ENCODE data around the gene RASSF6.
"Not testable (repeated sequence)": the region's sequence is repeated elsewhere in the genome, so short reads cannot be mapped to it uniquely, and the experiment has no call there.

Gene RASSF6, protein sequence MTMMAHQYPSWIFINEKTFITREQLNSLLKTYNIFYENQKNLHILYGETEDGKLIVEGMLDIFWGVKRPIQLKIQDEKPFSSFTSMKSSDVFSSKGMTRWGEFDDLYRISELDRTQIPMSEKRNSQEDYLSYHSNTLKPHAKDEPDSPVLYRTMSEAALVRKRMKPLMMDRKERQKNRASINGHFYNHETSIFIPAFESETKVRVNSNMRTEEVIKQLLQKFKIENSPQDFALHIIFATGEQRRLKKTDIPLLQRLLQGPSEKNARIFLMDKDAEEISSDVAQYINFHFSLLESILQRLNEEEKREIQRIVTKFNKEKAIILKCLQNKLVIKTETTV

DNA sequence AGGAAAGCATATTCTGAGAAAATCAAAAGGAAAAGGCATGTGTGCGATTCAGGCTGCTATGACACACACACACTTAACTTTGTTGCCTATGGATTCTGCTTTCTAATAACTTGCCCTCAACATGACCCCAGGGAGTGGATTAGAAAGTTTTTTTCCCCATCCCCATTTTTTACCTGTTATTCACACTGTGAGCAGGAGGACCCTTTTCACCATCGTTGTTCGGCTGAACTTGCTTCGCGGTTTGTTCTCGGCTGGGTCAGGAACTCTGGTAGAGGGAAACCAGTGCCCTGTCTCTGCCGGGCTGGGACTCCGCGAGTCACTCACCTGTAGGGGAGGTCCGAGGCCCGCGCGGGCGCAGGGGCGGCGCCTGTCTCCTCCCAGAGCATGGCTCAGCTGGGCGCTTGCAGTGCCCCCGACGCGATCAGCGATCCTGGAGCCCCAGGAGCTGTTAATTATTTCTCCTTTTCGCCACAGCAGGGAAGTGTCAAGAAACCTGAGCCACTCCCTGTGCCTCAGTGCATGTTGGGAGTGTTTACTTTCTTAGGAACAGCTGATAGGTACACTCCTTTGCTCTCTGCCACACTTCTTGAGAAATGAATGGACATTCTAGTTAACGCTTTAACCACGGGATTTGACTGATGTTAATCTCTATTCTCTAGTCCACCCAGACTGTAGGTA lies at the start of gene RASSF6:
RASSF6 (minus strand) TSS at position 322 of the 678 bp plus-strand sequence. CDS start 8,641 bp downstream, outside the sequence.
- peak; percentile 82 for FAIRE-seq

DNA sequence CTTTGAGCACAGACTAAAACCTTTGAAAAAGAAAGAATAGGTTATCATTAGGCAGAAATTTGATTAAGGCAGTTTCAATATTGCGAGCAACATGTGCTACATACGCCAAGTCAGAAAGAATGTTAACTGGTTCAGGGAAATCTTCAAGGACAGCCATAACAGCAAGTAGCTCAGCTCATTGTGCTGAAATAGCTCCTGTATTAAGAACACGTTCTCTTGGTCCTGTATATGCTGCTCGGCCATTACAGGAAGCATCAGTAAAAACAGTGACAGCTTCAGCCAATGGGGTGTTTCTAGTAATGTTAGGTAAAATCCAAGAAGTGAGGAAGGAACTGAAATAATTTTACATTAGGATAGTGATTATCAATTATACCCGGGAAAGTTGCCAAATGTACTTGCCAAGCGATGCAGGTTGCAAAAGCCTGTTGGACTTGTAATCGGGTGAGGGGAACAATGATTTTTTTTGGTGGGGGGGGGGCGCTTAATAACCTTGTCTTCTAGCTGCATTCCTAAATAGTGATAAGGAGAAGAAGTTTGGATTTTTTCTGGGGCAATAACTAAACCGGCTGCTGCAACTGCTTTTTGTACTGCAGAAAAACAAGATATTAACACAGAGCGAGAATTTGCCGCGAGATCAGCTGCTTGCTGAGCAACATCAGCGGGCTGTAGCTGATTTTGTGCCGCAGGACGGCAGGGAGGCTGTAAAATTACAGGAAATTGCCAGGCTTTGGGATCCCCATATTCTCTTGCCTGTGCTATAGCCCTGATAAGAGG lies 49.4 kb upstream of the RASSF6 start:
- DNase-seq (ENCODE audit: extremely low spot score, insufficient read length, low read depth) (no peak), FAIRE-seq (no peak)

More for the DNA sequence above, at the start of gene RASSF6:
- DNase-seq (ENCODE audit: extremely low spot score, insufficient read length, low read depth): no peak

DNA sequence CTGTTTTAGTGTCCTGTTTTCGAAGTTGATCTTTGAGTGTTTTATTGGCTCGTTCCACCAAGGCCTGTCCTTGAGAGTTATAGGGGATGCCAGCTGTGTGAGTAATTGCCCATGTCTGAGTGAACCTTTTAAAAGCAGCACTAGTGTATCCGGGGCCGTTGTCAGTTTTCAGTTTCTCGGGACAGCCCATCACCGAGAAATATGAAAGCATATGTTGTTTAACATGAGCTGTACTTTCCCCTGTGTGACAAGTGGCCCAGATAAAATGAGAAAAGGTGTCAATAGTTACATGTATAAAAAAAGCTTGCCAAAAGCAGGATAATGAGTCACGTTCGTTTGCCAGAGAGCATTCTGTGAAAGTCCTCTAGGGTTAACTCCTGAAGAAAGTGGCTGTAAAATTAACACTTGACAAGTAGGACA lies 48.6 kb upstream of the RASSF6 start:
- DNase-seq (ENCODE audit: extremely low spot score, insufficient read length, low read depth) (no peak), FAIRE-seq (no peak)

DNA sequence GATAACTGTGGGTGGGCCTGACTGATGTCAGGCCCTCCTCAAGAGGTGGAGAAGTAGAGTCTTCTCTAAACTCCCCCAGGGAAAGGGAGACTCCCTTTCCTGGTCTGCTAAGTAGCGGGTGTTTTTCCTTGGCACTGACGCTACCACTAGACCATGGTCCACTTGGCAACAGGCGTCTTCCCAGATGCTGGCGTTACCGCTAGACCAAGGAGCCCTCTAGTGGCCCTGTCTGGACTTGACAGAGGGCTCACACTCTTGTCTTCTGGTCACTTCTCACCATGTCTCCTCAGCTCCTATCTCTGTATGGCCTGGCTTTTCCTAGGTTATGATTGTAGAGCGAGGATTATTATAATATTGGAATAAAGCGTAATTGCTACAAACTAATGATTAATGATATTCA lies 45.7 kb upstream of the RASSF6 start:
- FAIRE-seq: not testable (repeated sequence)

DNA sequence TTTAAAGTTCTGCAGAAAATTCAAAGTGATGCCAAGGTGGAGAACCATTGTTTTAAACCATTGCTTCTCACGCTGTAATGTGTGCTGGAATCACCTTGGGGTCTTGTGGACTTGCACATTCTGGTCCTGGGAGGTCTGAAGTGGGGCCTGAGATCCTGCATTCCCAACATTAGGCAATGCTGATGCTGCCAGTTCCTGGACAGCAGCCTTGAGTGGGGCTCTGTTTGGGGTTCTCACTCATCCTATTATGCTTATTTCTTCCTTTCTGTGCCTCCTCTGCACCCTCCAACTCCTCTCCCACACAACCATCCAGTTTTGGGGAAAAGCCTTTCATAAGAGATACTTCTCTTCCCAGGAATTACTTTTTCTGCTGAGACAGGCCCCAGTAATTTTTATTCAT lies 44.2 kb upstream of the RASSF6 start:
- DNase-seq (ENCODE audit: extremely low spot score, insufficient read length, low read depth) (no peak), FAIRE-seq (no peak)

More for the DNA sequence above, 45.7 kb upstream of the RASSF6 start:
- not testable (repeated sequence) for DNase-seq (ENCODE audit: extremely low spot score, insufficient read length, low read depth)

DNA sequence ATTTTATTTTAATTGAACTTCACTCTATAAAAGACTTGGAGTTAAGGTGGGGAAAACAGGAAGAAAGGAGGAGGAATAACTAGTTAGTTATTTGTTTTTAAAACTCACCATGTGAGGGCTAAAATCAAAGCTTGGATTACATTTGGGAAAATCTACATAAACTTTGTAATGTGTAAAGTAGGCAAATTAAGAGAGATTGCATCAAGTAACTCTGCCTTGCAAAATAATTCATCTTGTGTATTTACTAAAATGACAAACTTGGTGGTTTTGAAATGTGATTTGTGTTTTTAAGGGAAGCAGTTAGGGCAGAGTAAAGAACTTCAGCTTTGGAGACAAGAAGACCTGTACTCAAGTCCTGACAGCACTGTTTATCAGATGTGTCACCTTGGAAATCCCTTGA lies 43.3 kb upstream of the RASSF6 start:
- DNase-seq (ENCODE audit: extremely low spot score, insufficient read length, low read depth) (no peak), FAIRE-seq (no peak)

DNA sequence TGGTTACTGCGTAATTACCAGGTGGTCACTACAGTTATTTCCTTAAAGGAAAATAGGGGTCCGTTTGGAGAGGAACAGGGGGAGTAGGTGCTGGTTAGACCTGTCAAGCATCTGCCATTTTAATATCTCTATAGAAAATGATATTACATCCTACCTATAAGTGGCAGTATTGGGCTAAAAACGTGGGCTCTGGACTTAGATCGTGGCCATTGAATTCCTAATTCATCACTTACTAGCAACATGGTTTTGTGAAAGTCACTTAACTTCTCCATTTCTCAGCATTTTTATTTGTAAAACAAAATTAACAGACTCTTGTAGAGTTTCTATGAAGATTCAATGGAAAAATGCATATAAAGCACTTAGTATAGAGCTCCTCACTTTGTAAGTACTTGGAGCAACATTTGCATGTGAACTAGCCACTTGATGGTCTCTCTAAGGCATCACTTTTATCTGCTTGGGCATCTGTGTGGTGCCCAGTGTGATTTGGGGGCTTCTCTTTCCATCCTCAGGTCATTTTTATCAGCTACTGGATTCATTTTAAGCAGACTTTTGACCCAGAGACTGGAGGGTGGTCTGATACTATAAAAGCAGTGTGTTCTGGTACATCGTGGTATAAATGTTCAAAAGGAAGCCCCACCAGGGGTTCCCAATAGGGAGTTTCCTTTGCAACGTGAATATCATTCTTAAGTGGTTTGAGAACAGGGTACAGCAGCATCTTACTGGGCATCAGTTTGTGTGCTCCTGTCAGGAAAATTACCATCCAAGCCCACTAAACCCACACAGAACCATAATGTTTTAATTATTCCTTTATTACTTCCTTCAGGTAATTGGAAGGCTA lies 42.7 kb upstream of the RASSF6 start:
- FAIRE-seq (no peak), DNase-seq (ENCODE audit: extremely low spot score, insufficient read length, low read depth) (no peak)

DNA sequence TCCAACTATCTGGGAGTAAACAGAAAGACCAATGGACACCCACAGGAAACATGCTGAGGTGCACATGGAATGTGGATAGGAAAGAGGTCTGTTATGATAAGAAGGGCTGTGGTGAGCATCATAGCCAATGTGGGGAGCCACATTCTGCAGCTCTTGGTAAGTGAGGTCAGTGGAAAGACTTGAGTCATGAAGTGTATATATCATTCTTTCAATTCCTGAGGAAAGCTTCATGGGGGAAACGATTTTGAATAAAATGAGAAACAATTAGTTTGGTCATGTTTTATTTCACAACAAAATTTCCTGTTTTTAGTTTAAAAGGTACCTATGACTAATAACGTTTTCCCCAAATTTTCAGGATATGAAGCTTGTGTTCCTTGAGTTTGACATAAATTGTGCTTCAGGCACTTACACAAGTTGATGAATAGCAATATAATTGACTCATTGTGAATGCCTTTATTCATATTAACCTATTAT lies 41.4 kb upstream of the RASSF6 start:
- FAIRE-seq (no peak), DNase-seq (ENCODE audit: extremely low spot score, insufficient read length, low read depth) (no peak)

DNA sequence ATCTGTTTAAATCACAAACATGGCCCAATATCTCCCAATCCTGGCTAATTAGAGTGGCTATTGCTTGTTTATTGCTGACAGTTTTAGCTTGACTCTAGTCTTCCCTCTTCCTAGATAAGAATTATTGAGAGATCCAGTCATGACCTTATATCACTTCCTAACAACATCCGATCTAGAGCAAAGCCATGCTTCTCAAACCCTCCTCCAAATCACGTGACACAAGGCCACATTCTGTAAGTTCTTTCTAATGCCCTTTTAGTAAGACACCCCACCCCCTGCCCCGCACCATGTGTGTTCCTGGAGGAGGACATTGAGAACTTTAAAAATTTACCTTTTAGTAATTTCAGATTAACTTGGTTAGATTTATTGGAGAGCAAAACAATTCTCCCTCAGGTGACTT lies 40.6 kb upstream of the RASSF6 start:
- no peak for FAIRE-seq

DNA sequence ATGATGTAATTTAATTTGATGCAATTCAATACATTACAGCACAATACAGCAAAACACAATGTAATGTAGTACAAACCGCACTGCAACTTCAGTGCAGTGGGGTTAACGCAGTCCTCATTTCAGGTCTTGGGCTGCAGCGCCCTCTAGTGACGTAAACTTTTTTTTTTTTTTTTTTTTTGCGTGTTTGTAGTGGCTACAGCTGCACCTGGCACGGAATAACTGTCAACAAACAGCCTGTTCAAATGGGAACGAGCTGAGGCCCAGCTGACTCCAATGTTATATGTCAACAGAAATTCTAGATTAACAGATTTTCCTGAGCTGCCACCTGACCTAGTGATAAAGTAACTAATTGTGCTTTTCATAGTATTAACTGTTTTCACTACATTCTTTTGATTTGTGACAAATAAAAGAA lies 33.5 kb upstream of the RASSF6 start:
- DNase-seq (ENCODE audit: extremely low spot score, insufficient read length, low read depth): peak; percentile 18
- FAIRE-seq: peak; percentile 61

More for the DNA sequence above, 40.6 kb upstream of the RASSF6 start:
- no peak for DNase-seq (ENCODE audit: extremely low spot score, insufficient read length, low read depth)

DNA sequence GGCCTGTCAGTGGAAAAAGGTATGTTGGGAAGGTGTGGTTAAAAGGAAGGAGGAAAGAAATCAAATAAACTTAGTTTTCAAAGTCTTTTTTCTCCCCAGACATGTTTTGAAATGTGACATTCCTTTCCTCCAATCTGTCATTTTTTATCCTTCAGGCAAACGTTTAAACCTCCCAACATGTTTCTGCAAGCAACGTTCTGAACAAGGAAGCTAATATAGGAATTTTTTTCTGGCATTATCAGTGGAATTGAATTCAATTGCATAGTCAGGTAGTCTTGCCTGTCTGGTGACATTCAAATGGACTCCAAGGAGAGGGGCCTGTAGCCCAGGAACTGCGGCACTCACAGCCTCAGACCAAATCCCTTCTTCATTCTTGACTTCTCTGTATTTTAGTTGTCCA lies 30.0 kb upstream of the RASSF6 start:
- DNase-seq (ENCODE audit: extremely low spot score, insufficient read length, low read depth) (no peak), FAIRE-seq (no peak)

DNA sequence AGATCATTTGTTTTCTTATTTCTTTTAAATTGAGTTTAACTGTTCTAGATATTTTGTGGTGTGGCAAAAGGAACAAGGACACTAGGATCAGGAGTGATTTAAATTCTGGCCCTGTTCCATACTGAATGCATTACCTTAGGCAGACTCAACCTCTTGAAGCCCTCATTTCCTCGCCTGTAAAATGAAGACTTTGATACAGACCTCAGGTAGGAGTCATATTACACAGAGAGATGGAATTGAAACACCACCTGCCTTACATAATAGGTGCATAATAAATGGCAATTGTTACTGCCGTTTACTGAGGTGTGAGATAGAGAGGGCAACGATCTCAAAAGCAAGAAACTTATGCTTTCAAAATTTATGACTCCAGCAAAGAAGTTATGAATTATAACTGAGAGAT lies 28.2 kb upstream of the RASSF6 start:
- no peak for FAIRE-seq
- no peak for DNase-seq (ENCODE audit: extremely low spot score, insufficient read length, low read depth)

DNA sequence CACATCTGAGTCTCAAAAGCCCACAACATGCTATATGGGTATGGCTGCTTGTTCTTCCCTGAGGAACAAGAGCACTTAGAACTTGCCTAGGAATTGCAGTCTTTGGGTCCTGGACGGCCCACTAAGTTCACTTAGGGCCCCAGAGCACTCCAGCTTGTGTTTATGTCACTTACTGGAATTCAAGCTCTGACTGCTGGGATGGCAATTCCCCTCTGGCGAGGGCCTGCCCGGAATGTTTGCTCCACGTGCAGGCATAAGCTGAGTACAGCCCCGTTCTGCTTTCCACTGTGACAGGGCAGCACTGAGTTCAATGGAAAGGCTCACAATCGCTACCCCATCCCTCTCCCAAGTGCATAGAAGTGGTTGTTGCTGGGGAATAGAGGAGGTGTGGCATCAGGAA lies 25.9 kb upstream of the RASSF6 start:
- DNase-seq (ENCODE audit: extremely low spot score, insufficient read length, low read depth) (no peak), FAIRE-seq (no peak)

DNA sequence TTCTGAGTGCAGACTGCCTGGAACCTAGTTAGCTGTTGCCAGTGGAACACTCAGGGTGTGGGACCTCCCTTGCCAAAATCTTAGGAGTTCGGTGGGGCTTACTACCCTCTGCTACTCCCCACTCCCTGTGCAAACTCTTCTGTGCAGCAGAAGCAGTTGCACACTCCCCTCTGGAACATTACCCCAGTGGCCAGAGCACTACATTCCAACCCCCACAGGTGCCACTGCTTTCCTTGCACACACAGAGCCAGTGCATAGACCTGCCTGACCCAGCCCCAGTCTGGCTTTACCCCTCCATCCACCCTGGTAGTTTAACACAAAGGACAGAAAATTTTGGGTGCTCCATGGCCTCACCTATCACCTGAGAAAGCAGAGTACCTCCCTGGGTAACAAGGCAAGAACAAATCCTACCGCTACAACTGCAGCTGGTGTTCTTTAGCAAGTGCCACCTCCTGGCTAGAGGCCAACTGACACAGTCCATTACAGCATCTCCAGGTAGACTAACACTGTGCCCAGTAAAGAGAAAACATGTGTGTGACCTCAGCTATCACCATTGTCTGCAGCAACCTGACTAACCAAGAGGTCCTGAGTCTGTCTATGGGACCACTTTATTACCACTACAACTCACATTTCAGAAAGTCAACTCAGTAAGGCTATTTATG lies 11.5 kb upstream of the RASSF6 start:
- no peak for DNase-seq (ENCODE audit: extremely low spot score, insufficient read length, low read depth)
- FAIRE-seq: no peak

DNA sequence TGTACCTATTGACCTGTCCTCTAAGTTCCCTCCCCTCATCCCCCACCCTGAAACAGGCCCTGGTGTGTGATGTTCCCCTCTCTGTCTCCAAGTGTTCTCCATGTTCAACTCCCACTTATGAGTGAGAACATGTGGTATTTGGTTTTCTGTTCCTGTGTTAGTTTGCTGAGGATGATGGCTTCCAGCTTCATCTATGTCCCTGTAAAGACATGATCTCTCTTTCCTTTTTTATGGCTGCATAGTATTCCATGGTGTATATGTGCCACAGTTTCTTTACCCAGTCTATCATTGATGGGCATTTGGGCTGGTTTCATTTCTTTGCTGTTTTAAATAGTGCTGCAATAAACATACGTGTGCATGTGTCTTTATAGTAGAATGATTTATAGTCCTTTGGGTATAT lies 8.6 kb upstream of the RASSF6 start:
- DNase-seq (ENCODE audit: extremely low spot score, insufficient read length, low read depth); FAIRE-seq: not testable (repeated sequence)

DNA sequence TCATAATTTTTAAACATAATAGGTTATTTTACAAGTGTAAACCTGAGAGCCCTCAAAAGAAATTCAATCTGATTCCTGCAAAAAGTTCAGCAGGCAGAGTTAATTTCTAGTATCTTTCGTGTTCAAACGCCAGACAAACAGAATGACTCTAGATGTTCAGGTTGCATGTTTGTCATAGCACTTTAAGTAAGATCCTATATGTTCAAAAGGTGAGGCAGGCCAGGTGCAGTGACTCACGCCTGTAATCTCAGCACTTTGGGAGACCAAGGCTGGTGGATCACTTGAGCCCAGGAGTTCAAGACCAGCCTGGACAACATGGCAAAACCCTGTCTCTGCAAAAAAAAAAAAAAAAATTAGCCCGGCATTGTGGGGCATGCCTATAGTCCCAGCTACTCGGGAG lies 1.1 kb upstream of the RASSF6 start:
- no peak for DNase-seq (ENCODE audit: extremely low spot score, insufficient read length, low read depth)
- FAIRE-seq: no peak

DNA sequence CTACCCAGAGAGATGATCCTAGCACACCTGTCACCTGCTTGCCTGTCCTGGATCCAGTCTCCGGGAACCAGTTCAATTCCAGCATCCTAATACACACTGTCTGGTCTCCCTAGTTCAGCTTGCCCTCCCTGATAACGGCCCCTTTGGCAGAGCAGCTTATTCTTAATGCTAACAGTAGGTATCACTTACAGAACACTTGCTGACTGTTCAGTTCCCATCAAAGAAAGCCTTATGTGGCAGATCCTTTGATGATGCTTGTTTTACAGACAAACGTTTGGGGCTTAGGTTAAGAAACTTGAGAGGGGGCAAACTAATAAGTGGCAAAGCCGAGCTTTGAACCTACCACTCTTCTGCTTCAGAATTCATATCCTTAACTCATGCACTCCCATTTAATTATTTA lies 890 bp downstream of the RASSF6 start:
- FAIRE-seq: no peak
- DNase-seq (ENCODE audit: extremely low spot score, insufficient read length, low read depth): no peak

DNA sequence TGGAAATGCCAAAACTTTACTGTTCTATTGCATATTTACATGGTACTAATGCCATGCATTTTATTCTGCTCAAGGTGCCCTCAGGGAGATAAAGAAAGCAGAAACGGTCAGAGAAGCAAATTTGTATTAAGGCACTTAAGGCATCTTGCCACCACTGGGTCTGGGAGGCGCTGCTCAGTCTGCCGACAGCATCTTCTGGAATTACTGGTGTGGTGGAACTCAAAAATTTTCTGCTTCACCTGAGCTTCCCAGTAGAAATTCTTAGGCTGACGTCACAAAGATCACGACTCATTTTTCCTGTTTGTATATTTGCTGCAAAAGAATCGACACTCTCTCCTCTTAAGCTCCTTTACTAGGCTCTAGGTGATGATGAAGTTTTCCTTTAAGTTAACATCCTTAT lies 3.0 kb downstream of the RASSF6 start:
- FAIRE-seq: peak; percentile 53
- no peak for DNase-seq (ENCODE audit: extremely low spot score, insufficient read length, low read depth)

DNA sequence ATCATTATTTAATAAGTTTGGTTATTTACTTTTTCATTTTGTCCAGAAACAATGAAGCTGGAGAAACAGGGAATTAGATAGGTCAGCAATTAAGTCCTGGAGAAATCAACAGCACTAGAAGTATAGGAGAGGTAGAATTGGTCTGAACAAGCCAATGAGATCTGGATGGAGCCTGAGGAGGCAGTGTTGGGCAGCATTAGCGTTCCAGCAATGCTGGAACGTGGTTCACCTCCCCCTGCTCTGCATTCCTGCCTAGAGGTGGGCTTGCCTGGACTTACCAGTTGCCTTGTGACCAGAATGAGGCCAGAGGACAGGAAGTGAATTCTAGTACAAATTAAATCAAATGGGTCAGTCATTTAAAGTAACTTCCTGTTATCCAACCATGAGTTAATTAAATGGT lies 4.6 kb downstream of the RASSF6 start:
- no peak for DNase-seq (ENCODE audit: extremely low spot score, insufficient read length, low read depth)
- FAIRE-seq: no peak

Measured in GM18507 (cell line).